Measurements from ENCODE around the gene HSBP1L1.
"Not testable (repeated sequence)": the region's sequence is repeated elsewhere in the genome, so short reads cannot be mapped to it uniquely, and the experiment has no call there.

Gene HSBP1L1

DNA sequence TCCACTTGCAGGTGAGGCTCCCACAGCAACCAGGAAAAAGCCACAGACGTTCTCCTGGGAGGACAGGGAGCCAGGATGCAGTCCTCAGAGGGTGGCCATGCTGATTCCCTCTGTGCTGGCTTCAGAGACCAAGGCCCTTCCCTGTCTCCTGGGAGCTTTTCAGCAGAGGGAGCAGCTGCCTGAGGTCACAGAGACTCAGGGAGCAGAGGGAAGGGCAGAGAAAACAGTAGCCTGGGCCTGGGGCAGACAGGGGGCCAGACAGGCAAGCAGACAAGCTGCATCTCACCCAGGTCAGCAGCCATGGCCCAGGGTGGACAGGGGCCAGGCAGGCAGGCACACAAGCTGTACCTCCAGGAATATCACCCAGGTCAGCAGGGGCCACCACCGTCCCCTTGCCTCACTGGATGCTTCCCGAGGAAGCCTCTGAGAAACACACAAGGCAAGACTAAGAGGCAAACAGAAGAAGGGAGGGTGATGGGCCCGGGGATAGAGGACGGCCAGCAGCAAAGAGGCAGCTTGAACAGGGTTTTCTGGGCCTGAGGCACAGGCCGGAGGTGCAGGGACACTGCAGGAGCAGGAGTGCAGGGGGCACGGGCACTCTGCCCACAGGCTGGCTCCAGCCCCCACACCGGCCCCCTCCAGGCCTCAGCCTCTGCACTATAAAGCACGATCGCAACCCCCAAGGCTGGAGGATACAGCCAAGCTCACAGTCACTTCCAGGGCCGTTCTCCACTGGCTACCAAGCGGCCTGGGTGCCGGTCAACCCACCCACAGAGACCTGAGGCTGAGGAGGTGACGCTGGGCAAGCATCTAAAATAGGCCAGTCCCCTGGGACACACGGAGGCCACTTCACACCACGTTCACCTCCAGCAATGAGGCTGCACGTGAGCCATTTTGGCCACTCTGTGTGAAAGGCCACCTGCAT, 19.1 kb upstream of the HSBP1L1 start:
- DNase-seq (ENCODE audit: low spot score) = no peak

DNA sequence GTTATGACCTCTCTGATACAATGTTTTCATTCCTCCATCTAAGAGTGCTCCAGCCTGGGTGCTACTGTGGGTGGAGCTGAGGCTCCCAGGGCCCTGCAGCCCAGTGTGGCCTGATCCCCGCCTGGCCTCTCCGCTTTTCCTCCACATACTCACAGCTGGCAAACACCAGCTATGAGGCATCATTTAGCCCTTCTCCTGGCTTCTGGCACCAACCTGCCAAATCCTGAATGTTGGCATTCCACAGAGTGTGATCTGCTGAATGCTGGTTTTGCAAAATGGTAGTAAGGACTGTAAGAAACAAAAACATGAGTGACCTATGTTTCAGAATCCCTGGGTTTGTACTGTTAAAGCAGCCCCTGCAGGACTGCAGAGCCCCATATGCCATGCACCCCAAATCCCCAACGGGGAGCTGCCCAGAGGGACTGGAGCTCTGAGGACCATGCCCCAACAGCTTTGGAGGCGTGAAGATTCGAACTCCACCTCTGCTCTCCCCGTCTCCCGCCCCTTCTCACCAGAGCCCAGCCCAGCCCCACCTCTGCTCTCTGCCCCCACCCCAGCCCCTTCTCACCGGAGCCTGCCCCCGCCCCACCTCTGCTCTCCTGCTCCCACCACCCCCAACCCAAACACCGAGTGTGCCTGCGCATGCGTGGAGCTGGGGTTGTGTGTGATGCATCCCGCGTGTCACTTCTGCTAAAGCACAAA, 17.2 kb upstream of the HSBP1L1 start:
- DNase-seq (ENCODE audit: low spot score) = no peak

DNA sequence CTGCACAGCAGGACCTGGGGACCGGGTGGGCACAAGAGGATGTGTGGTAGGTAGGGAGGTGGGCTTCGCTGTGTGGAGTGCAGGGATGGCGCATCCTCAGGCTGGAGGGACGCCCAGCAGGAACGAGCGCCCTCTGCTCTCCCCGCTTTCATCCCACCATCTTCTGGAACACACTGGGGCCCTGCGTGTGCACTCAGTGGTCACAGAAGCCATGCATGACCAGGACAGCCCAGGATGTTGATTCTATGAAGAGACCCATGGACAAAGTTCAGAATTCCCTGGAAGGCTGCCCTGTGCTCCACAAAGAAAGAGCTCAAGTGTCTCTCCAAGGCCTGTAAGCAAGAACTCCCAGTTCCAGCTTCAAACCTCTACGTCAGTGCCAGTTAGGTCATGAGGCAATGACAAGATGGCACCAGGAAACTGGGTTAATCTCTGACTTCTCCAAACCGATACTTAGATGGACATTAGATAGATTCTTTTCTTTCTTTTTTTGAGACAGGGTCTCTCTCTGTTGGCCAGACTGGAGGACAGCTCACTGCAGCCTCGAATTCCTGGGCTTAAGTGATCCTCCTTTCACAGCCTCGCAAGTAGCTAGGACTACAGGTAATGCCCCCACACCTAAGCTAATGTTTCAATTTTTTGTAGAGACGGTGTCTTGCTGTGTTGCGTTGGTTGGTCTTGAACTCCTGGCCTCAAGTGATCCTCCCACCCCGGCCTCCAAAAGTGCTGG, 16.4 kb upstream of the HSBP1L1 start:
- no peak for DNase-seq (ENCODE audit: low spot score)

DNA sequence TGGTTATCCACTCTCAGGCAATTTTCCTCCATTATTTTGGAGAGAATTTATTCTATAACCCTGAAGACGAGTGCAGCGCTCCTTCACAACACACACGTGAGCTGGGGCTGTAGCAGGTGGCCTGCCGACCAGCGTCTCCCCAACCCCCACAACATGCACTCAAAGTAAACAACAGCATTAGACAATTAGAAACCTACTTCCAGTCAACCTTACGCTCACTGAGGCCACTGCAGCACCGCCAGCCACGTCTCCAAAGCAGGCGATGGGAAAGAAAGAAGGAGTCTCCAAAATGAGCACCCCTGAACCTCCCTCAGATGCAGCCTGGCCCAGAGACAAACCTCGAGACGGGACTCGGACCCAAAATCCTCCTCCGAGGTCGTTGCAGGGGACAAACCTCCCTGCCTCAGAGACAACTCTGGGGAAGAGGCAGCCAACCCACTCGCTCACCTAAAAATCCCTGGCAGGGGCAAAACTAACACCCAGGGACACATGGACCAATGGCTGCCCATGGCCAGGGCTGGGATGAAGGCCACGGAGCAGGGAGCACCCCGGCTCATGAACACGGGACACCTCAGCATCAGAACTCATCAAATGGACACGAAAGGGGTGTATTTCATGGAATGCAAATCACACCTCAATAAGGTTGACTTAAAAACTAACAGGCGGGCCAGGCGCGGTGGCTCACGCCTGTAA, 15.6 kb upstream of the HSBP1L1 start:
- DNase-seq (ENCODE audit: low spot score) = no peak

DNA sequence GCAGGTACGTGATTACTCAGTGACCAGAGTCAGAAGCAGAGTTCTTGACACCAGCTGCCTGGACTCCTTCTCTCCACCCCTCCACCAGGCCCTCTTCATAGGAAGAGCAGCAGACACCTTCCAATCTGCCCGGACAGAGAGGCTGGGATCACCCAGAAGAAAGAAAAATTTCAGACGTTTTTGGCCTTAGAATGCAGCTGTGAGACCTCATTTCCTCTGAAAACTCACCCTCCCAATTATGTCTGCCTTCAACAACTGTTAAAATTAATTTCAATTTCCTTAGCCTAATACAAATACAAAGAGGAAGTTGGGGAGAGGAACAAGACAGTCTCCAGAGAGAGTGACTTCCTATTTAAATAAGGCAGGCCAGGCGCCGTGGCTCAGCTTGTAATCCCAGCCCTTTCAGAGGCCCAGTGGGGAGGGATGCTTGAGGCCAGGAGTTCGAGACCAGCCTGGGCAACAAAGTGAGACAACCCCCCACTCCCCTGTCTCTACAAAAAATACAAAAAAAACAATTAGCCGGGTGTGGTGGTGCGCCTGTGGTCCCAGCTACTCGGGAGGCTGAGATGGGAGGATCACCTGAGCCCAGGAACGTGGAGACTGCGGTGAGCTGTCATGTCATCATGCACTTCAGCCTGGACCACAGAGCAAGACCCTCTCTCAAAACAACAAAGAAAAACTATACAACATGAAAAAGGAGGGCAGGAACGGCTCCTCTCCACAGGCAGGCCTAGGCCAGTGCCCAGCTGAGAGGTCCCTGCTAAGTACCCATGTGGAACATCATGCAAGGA, 14.6 kb upstream of the HSBP1L1 start:
- DNase-seq (ENCODE audit: low spot score) = no peak

GRCh38 chr18:79950515-79951341, 13.7 kb upstream of the HSBP1L1 start:
- DNase-seq (ENCODE audit: low spot score) = no peak

GRCh38 chr18:79951545-79952455, 12.6 kb upstream of the HSBP1L1 start, which contains the start of gene SLC66A2:
Gene SLC66A2, minus strand, starts transcription at chr18:79951653. Its CDS starts 727 bp downstream, at chr18:79950926.
- DNase-seq (ENCODE audit: low spot score) = peak; percentile 86

DNA sequence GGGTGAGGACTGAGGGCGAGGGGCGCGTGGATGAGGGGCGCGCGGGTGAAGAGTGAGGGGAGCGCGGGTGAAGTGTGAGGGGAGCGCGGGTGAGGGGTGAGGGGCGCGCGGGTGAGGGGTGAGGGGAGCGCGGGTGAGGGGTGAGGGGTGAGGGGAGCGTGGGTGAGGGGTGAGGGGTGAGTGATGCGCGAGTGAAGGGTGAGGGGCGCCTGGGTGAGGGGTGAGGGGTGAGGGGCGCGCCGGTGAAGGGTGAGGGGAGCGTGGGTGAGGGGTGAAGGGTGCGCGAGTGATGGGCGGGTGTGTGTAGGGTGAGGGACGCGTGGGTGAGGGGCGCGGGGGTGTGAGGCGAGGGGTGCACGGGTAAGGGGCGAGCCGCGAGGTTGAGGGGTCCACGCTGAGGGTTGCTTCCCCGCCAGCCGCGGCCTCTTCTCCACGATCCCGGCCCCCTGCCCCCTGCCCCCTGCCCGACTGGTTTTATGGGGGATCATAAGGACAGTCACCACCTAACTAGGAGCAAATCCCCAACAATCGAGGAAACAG, 11.9 kb upstream of the HSBP1L1 start:
- no peak for DNase-seq (ENCODE audit: low spot score)

DNA sequence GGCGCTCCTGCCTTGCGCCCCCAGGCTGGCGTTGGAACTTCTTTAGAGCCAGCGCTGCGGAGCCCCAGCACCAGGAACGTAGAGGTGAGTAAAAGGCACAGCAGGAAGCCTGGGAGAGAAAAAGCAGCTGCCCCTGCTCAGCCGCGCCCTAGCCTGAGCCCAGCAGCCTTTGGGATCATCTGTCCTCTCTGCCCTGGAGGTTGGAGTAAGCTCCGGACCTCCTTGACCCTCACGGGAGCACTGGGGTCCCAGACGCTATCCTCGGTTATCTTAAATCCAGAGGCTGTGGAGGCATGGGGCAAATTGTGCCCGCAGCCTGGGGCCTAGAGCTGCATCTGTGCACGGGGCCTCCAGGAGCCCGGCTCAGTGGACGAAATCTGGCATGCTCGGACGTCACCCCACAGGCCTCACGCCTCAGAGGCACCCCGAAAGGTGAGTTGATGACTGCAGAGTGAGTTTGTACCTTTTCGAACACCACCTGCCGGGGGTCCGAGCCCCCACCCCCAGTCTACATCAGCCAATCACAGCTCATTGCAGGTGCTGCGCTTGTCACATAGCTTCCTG, 11.4 kb upstream of the HSBP1L1 start:
- DNase-seq (ENCODE audit: low spot score) = no peak

- DNase-seq (ENCODE audit: low spot score) = no peak
These were observed 10.3 kb upstream of the HSBP1L1 start for GRCh38 chr18:79953971-79954651.

- DNase-seq (ENCODE audit: low spot score) = no peak
These were observed 9.7 kb upstream of the HSBP1L1 start for GRCh38 chr18:79954791-79955190.

- DNase-seq (ENCODE audit: low spot score) = no peak
These were observed 9.0 kb upstream of the HSBP1L1 start for GRCh38 chr18:79955302-79956075.

DNA sequence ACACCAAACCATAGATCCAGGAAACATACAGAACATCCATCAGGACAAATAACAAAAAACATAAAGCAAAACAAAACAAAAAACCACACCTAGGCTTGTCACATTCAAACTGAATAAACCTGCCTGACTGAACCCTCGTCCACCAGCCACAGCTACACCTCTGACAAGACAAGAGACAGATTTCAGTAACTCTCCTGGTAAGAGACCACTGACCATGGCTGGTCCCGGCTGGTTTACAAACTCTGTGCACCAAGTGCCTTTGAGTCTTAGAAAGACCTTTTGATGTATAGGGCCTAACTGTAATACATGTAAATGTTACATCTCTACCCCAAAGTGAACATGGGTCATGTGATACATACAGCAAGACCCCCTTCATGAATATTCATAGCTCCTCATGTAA, 8.2 kb upstream of the HSBP1L1 start:
- no peak for DNase-seq (ENCODE audit: low spot score)

DNA sequence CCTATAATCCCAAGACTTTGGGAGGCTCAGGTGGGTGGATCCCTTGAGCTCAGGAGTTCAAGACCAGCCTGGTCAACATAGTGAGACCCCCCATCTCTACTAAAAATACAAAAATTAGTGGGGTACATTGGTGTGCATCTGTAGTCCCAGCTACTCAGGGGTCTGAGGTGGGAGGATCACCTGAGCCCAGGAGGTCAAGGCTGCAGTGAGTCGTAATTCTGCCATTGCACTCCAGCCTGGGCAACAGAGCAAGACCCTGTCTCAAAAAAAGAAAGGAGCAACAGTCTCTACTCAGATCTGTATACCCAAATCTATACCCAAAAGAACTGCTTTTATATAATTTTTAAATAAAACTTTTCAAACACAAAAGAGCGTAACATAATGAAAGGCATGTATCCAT, 5.5 kb upstream of the HSBP1L1 start:
- DNase-seq (ENCODE audit: low spot score) = no peak

DNA sequence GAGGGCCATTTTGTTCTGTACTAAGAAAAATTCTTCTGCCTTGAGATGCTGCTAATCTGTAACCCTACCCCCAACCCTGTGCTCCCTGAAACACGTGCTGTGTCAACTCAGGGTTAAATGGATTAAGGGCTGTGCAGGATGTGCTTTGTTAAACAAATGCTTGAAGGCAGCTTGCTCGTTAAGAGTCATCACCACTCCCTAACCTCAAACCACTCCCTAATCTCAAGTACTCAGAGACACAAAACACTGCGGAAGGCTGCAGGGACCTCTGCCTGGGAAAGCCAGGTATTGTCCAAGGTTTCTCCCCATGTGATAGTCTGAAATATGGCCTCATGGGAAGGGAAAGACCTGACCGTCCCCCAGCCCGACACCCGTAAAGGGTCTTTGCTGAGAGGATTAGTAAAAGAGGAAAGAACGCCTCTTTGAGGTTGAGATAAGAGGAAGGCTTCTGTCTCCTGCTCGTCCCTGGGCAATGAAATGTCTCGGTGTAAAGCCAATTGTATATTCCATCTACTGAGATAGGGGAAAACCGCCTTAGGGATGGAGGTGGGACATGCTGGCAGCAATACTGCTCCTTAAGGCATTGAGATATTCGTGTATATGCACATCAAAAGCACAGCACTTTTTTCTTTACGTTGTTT, 4.2 kb upstream of the HSBP1L1 start:
- DNase-seq (ENCODE audit: low spot score) = not testable (repeated sequence)

- no peak for DNase-seq (ENCODE audit: low spot score)
These were observed 3.4 kb upstream of the HSBP1L1 start for GRCh38 chr18:79960921-79961526.

All from globus pallidus (tissue), 1 donor.